T-helper 1 cell treated with Interleukin-12 subunit alpha and Interleukin-12 subunit beta and Interleukin-4 antibody, amounts not matched to agents 30 μg/mL and 1 μg/mL, for 36 hours (primary cell): ENCODE measurements around the gene FAM131C.
A peak's percentile ranks its signal among the peaks of the same experiment; 100 is the strongest.

Source experiments
- H3K27ac Mint-ChIP-seq: one replicate; pipeline ENCODE4 v1.8.0; 2021; ENCODE audit warnings: mild to moderate bottlenecking, mixed read lengths
- H3K27me3 Mint-ChIP-seq: one replicate; pipeline ENCODE4 v1.8.0; 2021; ENCODE audit warnings: low read depth, mixed read lengths
- H3K36me3 Mint-ChIP-seq: one replicate; pipeline ENCODE4 v1.8.0; 2021; ENCODE audit warnings: low read depth, mixed read lengths
- H3K4me1 Mint-ChIP-seq: one replicate; pipeline ENCODE4 v1.8.0; 2021; ENCODE audit warnings: low read depth, mixed read lengths
- H3K4me3 Mint-ChIP-seq: one replicate; pipeline ENCODE4 v1.8.0; 2021; ENCODE audit warnings: mild to moderate bottlenecking, moderate library complexity, mixed read lengths
- H3K9me3 Mint-ChIP-seq: one replicate; pipeline ENCODE4 v1.8.0; 2021; ENCODE audit warnings: mixed read lengths

The FAM131C gene

GRCh38 chr1:16091296-16091695 is 17.8 kb upstream of the FAM131C start:
- Mint-ChIP-seq H3K9me3 (no peaks in the 10 kb centered on the region), H3K4me3 (no peak overlapping the region), H3K4me1 (no peaks in the 10 kb centered on the region), H3K36me3 (no peaks in the 10 kb centered on the region), H3K27me3 (peaks cover 3% of the 10 kb centered on the region), H3K27ac (no peak overlapping the region)

GRCh38 chr1:16090076-16090826 is 16.8 kb upstream of the FAM131C start:
- H3K27ac Mint-ChIP-seq: no peak overlapping the region
- H3K4me3 Mint-ChIP-seq: no peak overlapping the region
- H3K27me3 Mint-ChIP-seq: peaks cover under 1% of the 10 kb centered on the region

GRCh38 chr1:16088996-16089395 is 15.5 kb upstream of the FAM131C start:
- no peaks in the 10 kb centered on the region for H3K36me3 Mint-ChIP-seq
- H3K9me3 Mint-ChIP-seq: no peaks in the 10 kb centered on the region
- no peak overlapping the region for H3K27ac Mint-ChIP-seq
- no peak overlapping the region for H3K4me3 Mint-ChIP-seq
- H3K27me3 Mint-ChIP-seq: peaks cover 2% of the 10 kb centered on the region
- H3K4me1 Mint-ChIP-seq: no peaks in the 10 kb centered on the region

More at GRCh38 chr1:16090076-16090826, 16.8 kb upstream of the FAM131C start:
- H3K36me3 Mint-ChIP-seq: no peaks in the 10 kb centered on the region
- no peaks in the 10 kb centered on the region for H3K4me1 Mint-ChIP-seq
- no peaks in the 10 kb centered on the region for H3K9me3 Mint-ChIP-seq

GRCh38 chr1:16088351-16088911 is 15.0 kb upstream of the FAM131C start:
- H3K36me3 Mint-ChIP-seq: no peaks in the 10 kb centered on the region

GRCh38 chr1:16087733-16088132 is 14.3 kb upstream of the FAM131C start:
- Mint-ChIP-seq H3K27ac (no peak overlapping the region), H3K27me3 (peaks cover 2% of the 10 kb centered on the region), H3K36me3 (no peaks in the 10 kb centered on the region), H3K9me3 (no peaks in the 10 kb centered on the region), H3K4me1 (no peaks in the 10 kb centered on the region), H3K4me3 (no peak overlapping the region)

More at GRCh38 chr1:16088351-16088911, 15.0 kb upstream of the FAM131C start:
- Mint-ChIP-seq H3K4me1 (no peaks in the 10 kb centered on the region), H3K9me3 (no peaks in the 10 kb centered on the region), H3K4me3 (no peak overlapping the region), H3K27ac (no peak overlapping the region), H3K27me3 (peaks cover 2% of the 10 kb centered on the region)

GRCh38 chr1:16085522-16085921 is 12.1 kb upstream of the FAM131C start:
- no peaks in the 10 kb centered on the region for H3K36me3 Mint-ChIP-seq
- H3K27ac Mint-ChIP-seq: no peak overlapping the region
- H3K4me1 Mint-ChIP-seq: no peaks in the 10 kb centered on the region
- peaks cover 2% of the 10 kb centered on the region for H3K27me3 Mint-ChIP-seq
- H3K9me3 Mint-ChIP-seq: no peaks in the 10 kb centered on the region
- H3K4me3 Mint-ChIP-seq: no peak overlapping the region

- Mint-ChIP-seq H3K4me3 (no peak overlapping the region), H3K27me3 (peaks cover 2% of the 10 kb centered on the region), H3K4me1 (peaks cover 4% of the 10 kb centered on the region), H3K36me3 (no peaks in the 10 kb centered on the region), H3K27ac (no peak overlapping the region), H3K9me3 (no peaks in the 10 kb centered on the region)
Observed at GRCh38 chr1:16083486-16083885, 10.0 kb upstream of the FAM131C start.

- Mint-ChIP-seq H3K4me3 (no peak overlapping the region), H3K27me3 (peaks cover 2% of the 10 kb centered on the region), H3K36me3 (no peaks in the 10 kb centered on the region), H3K9me3 (no peaks in the 10 kb centered on the region), H3K27ac (no peak overlapping the region), H3K4me1 (peaks cover 6% of the 10 kb centered on the region)
Observed at GRCh38 chr1:16082283-16083038, 9.0 kb upstream of the FAM131C start.

- H3K27me3 Mint-ChIP-seq: peaks cover 2% of the 10 kb centered on the region
Observed at GRCh38 chr1:16081636-16082035, 8.2 kb upstream of the FAM131C start.

GRCh38 chr1:16080422-16081150 is 7.1 kb upstream of the FAM131C start:
- Mint-ChIP-seq H3K9me3 (no peaks in the 10 kb centered on the region), H3K27ac (no peak overlapping the region), H3K36me3 (no peaks in the 10 kb centered on the region), H3K27me3 (peaks cover 2% of the 10 kb centered on the region), H3K4me3 (no peak overlapping the region), H3K4me1 (peaks cover 6% of the 10 kb centered on the region)

More at GRCh38 chr1:16081636-16082035, 8.2 kb upstream of the FAM131C start:
- peaks cover 6% of the 10 kb centered on the region for H3K4me1 Mint-ChIP-seq
- no peaks in the 10 kb centered on the region for H3K9me3 Mint-ChIP-seq
- H3K36me3 Mint-ChIP-seq: no peaks in the 10 kb centered on the region
- no peak overlapping the region for H3K27ac Mint-ChIP-seq
- H3K4me3 Mint-ChIP-seq: no peak overlapping the region

- H3K36me3 Mint-ChIP-seq: no peaks in the 10 kb centered on the region
- H3K27ac Mint-ChIP-seq: peak overlapping the region; percentile 90
- H3K4me3 Mint-ChIP-seq: peak overlapping the region; percentile 73
- H3K4me1 Mint-ChIP-seq: peaks cover 6% of the 10 kb centered on the region
- peaks cover 6% of the 10 kb centered on the region for H3K27me3 Mint-ChIP-seq
- H3K9me3 Mint-ChIP-seq: no peaks in the 10 kb centered on the region
Observed at GRCh38 chr1:16078925-16079656, 5.6 kb upstream of the FAM131C start.

- Mint-ChIP-seq H3K9me3 (no peaks in the 10 kb centered on the region), H3K27ac (peak overlapping the region; percentile 71), H3K4me3 (no peak overlapping the region), H3K36me3 (no peaks in the 10 kb centered on the region), H3K4me1 (peaks cover 9% of the 10 kb centered on the region), H3K27me3 (peaks cover 13% of the 10 kb centered on the region)
Observed at GRCh38 chr1:16077406-16078245, 4.2 kb upstream of the FAM131C start.

GRCh38 chr1:16076865-16077238 is 3.4 kb upstream of the FAM131C start:
- no peak overlapping the region for H3K27ac Mint-ChIP-seq
- no peaks in the 10 kb centered on the region for H3K36me3 Mint-ChIP-seq
- peaks cover 21% of the 10 kb centered on the region for H3K27me3 Mint-ChIP-seq
- H3K9me3 Mint-ChIP-seq: no peaks in the 10 kb centered on the region
- peaks cover 11% of the 10 kb centered on the region for H3K4me1 Mint-ChIP-seq
- no peak overlapping the region for H3K4me3 Mint-ChIP-seq
